NCI-H774 (cell line): ENCODE measurements around the gene HLA-DMB.
A peak's percentile ranks its signal among the peaks of the same experiment; 100 is the strongest.
"Not testable (repeated sequence)": the region's sequence is repeated elsewhere in the genome, so short reads cannot be mapped to it uniquely, and the experiment has no call there.

ENCODE experiments used
- DNase-seq: peaks from one replicate; lab custom pipeline; 2025; lab: John Stamatoyannopoulos, UW

Gene HLA-DMB

DNA sequence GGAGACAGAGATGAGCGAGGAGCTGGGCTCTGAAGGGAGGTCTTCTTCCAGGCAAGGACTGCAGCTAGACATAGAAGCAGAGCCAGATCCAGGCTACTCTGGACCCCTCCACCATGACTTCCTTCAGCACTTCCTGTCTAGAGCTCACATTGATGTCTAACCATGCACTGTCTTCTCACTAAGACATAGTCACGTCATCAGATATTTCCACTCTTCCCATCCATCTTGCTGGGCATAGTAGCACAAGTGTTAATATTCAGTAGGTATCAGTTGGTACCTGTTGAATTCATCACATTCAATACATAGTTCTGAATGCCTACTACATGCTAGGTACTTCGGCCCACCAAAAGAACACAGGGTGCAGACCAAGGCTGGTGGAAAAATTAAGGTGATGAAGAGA is 9.2 kb upstream of the HLA-DMB start:
- DNase-seq = no peak

DNA sequence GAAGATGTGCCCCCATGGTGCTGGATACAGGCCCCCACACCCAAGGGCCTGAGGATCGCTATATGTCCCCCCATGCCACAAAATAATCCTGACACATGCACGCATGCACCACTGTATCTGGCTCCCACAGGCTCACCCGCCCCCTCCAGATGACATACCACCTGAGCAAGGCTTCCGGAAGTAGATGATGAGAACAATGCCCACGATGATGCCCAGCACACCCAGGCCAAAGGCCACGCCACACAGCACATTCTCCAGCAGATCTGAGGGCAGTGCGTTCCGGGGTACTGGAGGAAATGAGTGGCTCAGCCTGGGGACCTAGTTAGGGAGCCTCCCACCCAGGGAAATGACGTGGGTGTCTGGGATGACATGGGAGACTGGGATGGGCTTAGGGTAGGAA is 8.3 kb upstream of the HLA-DMB start:
- DNase-seq = no peak

DNA sequence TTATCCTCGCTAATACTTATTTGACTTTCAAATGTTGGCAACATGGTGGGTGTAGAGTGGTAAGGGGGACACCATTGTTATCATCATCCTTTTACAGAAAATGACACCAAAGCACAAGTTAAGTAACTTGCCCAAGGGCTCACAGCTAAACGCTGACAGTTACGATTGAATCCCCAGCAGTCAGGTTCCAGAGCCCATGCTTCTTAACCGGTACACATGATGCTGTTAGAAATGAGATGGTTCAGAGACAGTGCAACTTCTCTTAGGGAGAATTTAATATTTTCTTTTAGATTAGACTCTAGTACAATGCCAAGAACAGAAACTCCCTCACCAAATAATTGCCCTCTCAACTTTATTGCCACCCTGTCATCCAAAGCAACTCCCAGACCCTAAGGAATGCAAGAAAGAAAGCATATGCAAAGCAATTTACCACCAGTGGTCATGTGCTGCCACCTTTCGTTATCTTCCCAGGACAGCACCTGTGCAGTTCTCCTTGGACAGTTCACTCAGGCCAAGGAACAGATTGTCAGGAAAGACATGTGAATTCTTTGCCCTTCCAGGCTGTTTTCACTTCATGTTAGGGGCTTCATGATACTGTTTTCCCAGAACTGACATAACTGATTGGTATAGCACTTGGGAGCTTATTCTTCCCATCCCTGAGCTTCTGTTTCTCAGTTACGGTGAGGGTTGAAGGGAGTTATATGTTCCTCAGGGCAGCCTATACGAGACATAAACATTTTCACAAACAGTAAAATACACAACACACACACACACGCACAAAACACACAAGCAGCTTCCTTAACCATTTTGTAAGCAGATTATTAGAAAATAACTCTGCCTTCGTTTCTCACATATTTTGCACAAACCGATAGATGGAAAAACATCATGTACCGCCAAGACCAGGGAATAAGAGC is 7.0 kb upstream of the HLA-DMB start:
- no peak for DNase-seq

DNA sequence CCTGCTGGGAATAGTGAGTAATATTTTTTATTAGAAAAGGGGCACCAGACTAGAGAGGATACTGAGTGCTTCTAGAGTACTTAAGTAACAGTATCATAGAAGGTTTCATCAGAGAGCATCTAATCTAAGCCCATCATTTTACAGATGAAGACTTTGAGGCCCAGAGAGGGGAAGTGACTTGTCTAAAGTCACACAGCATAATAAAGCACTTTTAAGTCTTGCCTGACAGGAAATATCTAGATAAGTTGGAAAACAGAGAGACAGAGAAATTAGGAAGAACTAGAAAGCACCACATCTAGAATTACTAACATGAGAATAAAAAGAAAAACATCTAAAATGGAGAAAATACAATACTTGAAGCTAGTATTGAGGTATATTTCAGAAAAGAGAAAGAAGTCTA is 6.1 kb upstream of the HLA-DMB start:
- DNase-seq = no peak

DNA sequence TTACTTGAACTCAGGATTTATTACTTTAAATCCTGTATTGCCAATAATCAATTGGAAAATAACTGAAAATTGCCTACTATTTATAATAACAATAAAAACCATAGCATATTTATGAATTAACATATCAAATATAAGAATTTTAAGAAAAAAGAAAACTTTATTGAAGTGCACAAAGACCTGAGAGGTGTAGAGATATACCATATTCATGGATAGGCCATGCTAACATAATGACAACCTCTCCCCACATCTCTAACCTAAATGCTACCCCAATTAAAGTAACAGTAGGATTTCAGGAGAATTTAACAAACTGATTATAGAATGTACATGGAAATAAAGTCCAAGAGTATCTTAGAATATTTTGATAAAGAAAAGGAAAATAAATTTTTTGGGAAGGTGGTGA is 5.1 kb upstream of the HLA-DMB start:
- DNase-seq = no peak

DNA sequence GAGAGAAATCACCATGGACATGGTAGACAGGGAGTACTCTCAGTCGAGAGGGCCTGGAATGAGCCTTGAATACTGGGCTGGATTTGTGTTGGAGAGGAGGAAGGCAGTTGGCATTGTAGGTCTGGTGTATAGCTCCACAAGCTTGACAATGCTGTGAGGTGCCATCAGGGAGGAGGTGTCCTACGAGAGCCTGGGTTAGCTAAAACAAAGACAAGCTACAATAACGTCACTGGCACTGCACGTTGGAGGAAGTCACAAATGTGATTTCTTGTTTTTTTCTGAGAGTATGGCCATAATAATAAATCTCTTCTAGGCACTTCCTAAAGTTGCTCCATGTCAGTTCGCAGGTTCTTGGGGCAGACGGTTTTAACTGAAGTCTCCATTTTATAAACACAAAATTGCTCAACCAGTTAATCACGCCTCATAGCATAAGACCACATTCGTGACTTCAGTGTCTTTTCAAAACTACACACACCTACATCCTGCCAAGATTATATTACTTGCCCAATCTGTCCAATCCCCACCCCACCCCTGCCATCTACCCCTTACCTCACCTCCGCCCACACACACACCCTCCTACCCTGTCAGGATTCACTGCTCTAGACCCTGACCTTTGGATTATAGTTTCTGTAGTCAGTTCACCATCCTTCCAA is 4.4 kb upstream of the HLA-DMB start:
- no peak for DNase-seq

DNA sequence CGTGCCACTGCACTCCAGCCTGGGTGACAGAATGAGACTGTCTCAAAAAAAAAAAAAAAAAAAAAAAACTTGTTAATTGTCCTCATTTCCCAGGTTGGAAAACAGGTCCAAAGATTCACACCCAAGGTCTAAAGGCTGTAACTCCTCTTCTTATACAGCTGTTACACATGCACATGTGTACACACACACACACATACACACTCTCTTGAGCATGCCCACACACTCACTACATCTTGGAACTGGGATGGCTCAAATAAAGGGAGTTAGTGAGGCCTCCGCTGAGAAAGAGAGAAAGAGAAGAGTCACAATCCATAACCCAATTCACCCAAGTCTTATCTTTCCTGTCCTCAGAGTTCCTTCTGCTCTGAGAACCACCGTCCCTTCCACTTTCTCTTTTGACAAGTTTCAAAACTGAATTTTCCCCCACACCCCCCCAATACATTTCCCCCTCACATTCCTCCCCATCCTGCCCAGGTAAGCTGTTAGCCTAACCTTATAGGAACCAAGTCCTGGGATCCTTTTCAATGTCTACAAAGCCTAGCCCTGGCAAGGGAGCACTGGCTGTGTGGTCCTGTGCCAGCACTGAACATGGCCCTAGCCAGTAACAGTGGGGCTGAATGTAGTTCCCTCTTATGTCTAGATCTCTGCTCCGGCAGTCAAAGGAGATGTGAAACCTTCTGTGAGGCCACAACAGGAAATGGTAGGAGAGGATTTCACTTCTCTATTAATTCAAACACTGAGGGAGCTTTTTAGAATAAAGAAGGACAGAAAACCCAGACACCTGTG is 3.2 kb upstream of the HLA-DMB start:
- DNase-seq = no peak

DNA sequence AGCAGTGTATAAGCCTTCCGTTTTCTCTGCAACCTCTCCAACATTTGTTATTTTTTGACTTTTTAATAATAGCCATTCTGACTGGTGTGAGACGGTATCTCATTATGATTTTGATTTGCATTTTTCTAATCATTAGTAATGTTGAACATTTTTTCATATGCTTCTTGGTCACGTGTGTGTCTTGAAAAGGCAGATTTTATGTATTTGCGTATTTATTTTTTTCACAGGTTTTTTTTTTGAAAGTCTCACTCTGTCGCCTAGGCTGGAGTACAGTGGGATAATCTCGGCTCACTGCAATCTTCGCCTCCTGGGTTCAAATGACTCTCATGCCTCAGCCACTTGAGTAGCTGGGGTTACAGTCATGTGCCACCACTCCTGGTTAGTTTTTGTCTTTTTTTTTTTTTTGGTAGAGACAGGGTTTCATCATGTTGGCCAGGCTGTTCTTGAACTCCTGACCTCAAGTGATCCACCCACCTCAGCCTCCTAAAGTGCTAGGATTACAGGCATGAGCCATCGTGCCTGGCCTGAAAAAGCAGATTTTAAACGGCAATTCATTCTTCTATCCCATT is 1.8 kb upstream of the HLA-DMB start:
- not testable (repeated sequence) for DNase-seq

DNA sequence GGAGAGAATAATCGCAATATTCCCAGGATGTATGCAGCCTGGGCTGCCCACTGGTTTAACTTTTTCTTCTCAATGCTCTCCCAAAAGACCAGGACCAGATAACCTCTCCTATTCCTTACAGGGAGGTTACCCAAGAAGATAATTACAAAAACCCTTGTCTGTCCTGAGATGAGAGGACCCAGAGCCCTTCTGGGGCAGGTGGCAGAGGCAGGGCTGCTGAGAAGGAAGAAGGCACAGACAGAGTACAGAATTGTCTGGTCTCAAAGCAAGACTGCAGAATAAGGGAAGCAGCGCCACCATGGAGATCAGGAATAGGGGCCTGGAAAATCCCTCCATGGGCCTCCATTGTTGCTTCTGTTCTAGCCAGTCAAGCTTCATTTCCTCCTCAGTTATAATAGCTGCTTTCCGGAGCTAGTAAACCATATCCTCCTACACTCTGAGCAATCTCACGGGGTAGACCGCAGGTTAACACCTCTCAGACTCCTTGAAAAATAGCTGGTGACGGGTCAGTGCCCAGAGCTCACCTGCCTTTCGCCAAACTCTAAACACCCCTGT is 463 bp upstream of the HLA-DMB start:
- DNase-seq = no peak

DNA sequence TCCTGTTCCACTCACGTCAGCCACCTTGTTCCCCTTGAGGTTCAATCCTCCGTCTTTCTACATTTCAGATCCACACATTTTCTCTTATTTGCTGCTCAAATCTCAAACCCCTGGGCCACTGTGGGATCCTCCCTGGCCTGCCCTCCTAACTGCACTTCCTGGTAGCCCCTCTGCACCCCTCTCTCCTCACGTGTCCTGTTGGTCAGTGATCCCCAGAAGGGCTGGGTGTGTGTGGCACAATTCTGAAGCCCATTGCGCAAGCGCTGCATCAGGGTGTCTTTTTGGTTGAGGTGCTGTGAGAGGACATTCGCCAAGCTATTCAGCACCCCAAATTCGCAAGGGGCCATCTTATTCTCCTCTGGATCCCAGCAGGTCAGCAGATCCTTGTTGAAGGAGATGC is 2.3 kb downstream of the HLA-DMB start:
- DNase-seq = no peak

DNA sequence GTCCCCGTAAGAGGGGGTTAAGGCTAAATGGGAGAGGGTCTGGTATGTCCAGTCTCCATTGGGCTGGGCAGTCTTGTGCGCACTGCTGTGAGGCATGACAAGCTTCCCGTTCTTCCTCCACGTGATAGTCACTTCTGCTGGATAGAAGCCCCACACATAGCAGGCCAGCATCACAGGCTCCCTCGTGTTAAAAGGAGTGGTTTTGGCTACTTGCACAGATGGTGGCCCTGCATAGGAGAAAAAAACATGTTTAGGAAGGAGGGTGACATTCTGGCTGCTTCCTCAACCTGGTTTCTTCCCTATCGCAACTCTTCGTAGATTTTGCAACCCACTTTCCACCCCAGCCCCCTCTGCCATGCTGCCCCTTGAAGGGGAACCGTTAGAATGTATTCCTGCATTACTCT is 3.6 kb downstream of the HLA-DMB start:
- DNase-seq = no peak

DNA sequence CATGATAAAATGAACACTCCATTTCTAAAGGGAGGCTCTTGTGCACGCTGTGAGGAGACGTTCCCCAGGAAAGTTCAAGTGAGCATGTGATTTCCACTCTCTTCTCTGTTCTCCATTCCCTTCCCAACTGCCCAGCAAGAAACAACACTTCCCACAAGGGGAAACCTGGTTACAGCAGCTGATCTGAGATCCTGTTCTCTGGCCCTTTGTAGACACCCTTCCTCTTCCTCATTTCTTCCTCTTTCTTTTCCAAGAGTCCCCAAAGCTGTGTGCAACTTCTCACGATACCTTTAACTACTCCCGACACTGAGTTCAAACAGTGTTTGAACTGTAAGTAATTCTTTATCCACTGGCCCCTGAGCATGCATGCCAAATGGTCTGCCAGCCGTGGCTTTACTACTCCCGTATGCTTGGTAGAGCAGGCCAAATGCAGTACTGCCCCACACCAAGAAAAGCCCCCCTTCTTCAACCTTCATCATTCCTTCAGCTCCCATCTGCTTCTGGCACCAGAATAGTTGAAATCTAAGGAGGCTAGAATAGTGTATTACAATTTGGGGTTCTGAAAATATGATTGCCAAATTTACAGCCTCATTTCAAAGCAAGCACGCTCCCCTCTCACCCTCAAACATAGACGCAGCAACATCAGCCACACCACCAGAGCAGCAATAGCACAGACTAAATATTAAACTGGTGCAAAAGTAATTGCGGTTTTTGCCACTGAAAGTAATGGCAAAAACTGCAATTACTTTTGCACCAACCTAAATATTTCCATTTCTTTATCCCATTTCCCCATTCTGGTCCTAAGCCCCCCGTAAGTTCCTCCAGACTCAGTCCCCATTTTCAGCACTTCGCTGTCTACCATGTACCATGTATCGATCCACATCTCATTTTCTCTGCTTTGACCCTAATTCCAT is 4.3 kb downstream of the HLA-DMB start:
- no peak for DNase-seq

DNA sequence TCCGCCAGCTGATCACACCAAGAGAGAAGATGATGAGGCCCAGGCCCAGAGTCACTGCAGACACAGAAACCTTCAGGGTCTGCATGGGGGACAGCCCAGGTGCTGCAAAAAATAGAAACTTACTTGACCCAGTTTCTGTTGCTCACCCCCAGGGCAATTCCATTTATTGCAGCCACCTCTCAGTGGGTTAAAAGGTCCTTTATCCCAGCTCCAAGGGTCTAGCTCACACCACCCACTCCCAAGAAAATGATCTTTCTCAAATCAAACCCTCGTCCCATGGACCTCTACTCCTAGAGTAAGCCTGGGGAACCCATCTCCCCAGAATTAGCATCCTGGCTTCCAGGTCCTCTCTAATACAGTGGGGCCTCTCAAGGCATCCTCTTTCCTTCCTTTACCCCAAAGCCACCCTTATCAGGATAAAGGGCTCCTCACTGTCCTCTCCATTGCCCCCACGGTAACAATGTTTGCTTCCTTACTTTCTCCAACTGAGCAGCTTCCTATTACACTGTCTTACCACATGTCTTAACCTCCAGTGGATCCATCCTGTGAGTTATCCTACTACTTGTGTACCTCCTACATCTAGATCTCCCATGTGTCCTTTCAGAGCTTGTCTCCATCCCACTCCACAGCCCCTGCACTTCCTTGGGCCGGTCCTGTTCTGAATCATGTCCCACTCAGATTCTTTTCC is 5.1 kb downstream of the HLA-DMB start:
- DNase-seq = no peak

DNA sequence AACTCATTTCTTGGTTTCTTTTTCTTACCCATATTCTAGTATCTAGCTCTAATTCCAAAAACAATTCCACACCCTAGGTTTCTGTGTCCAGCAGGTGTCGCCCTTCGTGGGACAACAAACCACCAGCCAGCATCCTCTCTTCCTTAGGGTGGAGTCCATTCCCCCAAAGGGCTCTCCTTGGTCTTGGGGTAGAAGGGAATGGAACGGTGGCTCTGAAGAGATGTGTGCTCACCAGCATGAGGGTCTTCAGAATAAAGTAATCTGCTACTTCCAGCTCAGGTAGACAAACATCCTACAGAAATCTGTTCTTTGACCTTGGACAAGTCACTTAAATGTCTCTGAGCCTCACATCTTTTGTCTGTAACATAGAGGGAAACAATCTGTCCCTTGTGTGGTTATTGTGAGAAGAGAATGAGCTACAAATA is 7.2 kb downstream of the HLA-DMB start:
- peak; percentile 53 for DNase-seq

DNA sequence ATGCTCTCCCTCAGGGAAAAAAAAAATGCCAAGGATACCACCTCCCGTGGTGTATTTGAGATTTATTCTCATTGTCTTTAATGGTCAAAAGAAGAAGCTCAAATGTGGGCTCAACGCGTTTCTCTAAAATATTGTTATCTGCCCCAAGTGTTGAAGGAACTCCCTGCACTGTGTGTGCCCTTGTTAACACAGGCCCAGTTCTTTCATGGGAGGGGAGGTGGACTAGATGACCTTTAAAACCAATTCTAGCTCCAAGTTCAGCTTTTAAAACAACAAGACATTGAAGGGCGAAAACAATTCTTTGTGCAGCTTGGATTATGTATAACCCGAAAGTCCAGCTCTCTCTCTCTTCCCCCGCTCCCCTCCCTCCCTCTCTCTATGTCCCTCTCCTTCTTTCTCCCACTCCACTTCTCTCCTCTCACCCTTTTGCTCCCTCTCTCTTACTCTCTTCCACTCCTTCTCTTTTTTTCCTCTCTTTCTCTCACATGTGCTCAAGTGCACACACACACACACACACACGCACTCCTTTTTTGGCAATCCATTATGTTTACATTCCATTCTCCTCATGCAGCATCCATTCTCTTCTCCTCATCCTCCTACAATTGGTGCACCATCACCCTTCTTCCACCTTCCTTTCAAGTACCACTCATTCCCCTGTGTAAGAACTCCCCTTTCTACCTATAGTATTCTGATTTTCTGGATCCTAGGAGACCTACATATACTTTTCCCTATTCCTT is 8.5 kb downstream of the HLA-DMB start:
- no peak for DNase-seq

DNA sequence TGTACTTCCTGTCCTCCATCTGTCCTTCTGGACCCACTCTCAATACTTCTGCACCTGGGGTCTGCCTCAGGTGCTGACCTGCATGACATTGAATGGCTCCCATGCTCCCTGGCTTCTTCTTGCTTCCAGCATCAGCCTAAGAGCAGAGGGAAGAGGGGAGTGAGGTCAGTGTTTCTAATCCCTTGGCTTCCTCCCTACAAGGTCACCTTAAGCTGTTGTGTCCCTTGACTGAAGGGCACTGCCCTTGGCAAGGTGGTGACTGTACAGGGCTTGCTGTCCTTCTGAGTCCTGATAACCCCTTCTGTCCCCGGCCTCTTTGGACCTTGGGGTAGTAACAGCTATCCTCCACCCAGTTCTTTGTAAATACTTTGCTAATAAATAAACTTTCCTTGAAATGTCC is 9.6 kb downstream of the HLA-DMB start:
- no peak for DNase-seq

DNA sequence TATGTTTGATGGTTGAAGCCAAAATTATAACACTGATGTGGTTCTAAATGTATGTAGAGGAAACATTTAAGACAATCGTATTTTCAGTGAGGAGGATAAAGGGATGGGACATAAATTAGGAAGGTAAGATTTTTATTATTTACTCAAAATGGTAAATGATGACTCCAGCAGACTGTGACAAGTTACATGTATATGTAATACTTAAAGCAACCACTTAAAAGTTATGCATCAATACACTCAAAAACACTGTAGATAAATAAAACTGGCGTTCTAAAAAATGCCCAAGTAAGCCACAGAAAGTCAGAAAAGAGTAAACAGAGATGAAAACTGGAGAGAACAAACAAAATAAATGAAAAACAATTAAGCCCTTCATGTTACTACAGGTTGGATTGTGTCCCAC is 18.7 kb downstream of the HLA-DMB start:
- no peak for DNase-seq

DNA sequence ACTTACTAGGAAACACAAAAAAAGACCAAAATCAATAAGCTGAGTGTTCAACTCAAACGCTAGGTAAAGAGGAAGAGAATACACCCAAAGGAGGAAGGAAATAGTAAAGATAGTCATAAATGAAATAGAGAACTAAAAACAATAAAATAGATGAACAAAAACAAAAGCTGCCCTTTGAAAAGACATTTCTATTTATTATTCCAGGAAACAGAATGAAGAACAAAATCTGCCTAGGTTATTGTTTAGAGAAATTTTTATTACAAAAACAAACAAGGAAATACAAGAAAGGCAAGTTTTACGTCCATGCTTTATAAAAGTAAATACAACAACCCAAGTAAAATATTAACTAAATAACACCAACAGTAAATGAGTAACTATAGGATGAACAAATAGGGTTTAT is 20.1 kb downstream of the HLA-DMB start:
- DNase-seq = no peak

DNA sequence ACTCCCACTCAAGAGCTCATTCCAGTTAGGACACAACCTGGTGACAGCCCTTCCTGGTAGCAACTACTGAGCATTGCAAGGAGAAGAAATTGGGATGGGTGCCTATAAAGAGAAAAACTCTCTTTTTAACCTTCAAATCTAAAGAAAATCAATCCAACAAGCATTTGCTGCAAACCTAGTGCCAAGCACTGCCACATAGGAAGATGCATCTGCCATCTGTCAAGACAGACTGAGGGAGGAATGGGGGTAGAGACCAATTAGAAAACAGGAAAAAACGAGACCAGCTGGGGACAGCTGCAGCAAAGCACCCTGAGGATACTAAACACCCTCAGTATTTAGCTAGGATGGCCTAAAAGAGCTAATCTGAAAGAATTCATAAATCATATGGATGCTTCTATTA is 27.9 kb downstream of the HLA-DMB start:
- no peak for DNase-seq

DNA sequence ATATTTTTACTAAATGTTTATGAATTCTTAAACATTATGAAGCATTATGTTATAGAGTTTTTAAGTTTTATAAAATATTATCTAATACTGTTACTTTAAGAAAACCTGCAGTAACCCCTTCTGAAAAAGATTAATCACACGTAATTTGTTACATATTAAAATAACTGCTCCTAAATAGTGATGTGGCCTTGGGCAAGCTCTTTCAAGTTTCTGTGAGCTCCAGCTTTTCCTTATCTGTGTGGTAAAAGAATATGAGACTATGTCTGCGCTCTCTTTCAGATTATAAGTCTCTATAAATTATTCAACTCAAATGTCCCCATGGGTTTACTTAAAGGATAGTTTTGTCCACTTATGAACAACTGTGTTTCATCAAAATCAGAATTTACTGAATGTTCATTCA is 31.9 kb downstream of the HLA-DMB start:
- no peak for DNase-seq
